Ishikawa (cell line): Measurements from ENCODE around the gene HBB.

Source experiments
- CEBPB ChIP-seq: IDR thresholded peaks from 2 replicates; pipeline ENCODE4 v1.6.1; 2012
- CREB1 ChIP-seq: IDR thresholded peaks from 2 replicates; pipeline ENCODE4 v1.6.1; 2012; ENCODE audit warnings: low read depth
- EGR1 ChIP-seq: IDR thresholded peaks from 2 replicates; pipeline ENCODE4 v1.6.1; 2012
- EP300 ChIP-seq: IDR thresholded peaks from 2 replicates; pipeline ENCODE4 v1.6.1; 2012; ENCODE audit warnings: borderline replicate concordance
- FOXM1 ChIP-seq: IDR thresholded peaks from 2 replicates; pipeline ENCODE4 v1.6.1; 2012; ENCODE audit warnings: low read depth, borderline replicate concordance
- NFIC ChIP-seq: IDR thresholded peaks from 2 replicates; pipeline ENCODE4 v1.6.1; 2012
- RAD21 ChIP-seq: IDR thresholded peaks from 2 replicates; pipeline ENCODE4 v1.6.1; 2012; ENCODE audit warnings: low read depth
- TAF1 ChIP-seq: IDR thresholded peaks from 2 replicates; pipeline ENCODE4 v1.6.1; 2012; ENCODE audit warnings: low read depth, mild to moderate bottlenecking
- TCF12 ChIP-seq: IDR thresholded peaks from 2 replicates; pipeline ENCODE4 v1.6.1; 2012; ENCODE audit warnings: low read depth
- TEAD4 ChIP-seq: IDR thresholded peaks from 2 replicates; pipeline ENCODE4 v1.6.1; 2012
- YY1 ChIP-seq: IDR thresholded peaks from 2 replicates; pipeline ENCODE4 v1.6.1; 2012; ENCODE audit warnings: low read depth
- ZBTB7A ChIP-seq: IDR thresholded peaks from 2 replicates; pipeline ENCODE4 v1.6.1; 2012; ENCODE audit warnings: low read depth
- TF ChIP-seq, protein P1 (sequence below): IDR thresholded peaks from 2 replicates; pipeline ENCODE4 v1.6.1; 2012
- TF ChIP-seq, protein P2 (sequence below): IDR thresholded peaks from 2 replicates; pipeline ENCODE4 v1.6.1; 2012; ENCODE audit warnings: low read depth, mild to moderate bottlenecking
- TF ChIP-seq, protein P3 (sequence below): IDR thresholded peaks from 2 replicates; pipeline ENCODE4 v1.6.1; 2012

The HBB gene

DNA sequence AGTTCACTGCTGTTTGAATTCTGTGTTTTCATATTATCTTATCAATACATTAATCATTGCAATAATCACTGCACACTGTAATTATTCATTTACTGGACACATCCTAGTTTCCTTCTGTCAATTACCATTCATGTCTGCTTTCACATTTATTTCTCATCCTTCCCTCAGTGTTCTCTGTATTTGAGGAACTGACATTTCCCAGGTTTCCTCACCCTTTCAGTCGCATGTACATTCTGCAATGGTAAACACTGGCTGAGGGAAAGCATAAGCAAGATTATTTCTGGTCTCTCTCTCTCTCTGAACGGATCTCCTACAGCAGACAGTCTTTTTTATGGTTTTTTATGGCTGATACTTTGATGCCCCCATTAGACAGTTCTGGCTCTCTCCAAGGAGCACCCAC lies 11.6 kb upstream of the HBB start:
- TF ChIP-seq YY1 (no peak), TCF12 (no peak), CEBPB (no peak), RAD21 (no peak), TEAD4 (no peak), NFIC (no peak), EP300 (no peak), FOXM1 (no peak), TAF1 (no peak), ZBTB7A (no peak), EGR1 (no peak), CREB1 (no peak)
- TF ChIP-seq, protein P1, sequence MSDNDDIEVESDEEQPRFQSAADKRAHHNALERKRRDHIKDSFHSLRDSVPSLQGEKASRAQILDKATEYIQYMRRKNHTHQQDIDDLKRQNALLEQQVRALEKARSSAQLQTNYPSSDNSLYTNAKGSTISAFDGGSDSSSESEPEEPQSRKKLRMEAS, result no peak
- TF ChIP-seq, protein P2, sequence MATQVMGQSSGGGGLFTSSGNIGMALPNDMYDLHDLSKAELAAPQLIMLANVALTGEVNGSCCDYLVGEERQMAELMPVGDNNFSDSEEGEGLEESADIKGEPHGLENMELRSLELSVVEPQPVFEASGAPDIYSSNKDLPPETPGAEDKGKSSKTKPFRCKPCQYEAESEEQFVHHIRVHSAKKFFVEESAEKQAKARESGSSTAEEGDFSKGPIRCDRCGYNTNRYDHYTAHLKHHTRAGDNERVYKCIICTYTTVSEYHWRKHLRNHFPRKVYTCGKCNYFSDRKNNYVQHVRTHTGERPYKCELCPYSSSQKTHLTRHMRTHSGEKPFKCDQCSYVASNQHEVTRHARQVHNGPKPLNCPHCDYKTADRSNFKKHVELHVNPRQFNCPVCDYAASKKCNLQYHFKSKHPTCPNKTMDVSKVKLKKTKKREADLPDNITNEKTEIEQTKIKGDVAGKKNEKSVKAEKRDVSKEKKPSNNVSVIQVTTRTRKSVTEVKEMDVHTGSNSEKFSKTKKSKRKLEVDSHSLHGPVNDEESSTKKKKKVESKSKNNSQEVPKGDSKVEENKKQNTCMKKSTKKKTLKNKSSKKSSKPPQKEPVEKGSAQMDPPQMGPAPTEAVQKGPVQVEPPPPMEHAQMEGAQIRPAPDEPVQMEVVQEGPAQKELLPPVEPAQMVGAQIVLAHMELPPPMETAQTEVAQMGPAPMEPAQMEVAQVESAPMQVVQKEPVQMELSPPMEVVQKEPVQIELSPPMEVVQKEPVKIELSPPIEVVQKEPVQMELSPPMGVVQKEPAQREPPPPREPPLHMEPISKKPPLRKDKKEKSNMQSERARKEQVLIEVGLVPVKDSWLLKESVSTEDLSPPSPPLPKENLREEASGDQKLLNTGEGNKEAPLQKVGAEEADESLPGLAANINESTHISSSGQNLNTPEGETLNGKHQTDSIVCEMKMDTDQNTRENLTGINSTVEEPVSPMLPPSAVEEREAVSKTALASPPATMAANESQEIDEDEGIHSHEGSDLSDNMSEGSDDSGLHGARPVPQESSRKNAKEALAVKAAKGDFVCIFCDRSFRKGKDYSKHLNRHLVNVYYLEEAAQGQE, result no peak
- TF ChIP-seq, protein P3, sequence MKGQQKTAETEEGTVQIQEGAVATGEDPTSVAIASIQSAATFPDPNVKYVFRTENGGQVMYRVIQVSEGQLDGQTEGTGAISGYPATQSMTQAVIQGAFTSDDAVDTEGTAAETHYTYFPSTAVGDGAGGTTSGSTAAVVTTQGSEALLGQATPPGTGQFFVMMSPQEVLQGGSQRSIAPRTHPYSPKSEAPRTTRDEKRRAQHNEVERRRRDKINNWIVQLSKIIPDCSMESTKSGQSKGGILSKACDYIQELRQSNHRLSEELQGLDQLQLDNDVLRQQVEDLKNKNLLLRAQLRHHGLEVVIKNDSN, result no peak

DNA sequence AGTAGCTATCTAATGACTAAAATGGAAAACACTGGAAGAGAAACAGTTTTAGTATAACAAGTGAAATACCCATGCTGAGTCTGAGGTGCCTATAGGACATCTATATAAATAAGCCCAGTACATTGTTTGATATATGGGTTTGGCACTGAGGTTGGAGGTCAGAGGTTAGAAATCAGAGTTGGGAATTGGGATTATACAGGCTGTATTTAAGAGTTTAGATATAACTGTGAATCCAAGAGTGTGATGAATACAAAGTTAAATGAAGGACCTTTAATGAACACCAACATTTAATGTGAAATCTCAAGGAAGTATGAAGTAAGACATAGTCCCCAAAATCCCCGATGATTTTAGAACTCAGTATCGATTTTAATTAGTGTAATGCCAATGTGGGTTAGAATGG lies 10.5 kb upstream of the HBB start:
- TF ChIP-seq RAD21 (no peak), TAF1 (no peak)

DNA sequence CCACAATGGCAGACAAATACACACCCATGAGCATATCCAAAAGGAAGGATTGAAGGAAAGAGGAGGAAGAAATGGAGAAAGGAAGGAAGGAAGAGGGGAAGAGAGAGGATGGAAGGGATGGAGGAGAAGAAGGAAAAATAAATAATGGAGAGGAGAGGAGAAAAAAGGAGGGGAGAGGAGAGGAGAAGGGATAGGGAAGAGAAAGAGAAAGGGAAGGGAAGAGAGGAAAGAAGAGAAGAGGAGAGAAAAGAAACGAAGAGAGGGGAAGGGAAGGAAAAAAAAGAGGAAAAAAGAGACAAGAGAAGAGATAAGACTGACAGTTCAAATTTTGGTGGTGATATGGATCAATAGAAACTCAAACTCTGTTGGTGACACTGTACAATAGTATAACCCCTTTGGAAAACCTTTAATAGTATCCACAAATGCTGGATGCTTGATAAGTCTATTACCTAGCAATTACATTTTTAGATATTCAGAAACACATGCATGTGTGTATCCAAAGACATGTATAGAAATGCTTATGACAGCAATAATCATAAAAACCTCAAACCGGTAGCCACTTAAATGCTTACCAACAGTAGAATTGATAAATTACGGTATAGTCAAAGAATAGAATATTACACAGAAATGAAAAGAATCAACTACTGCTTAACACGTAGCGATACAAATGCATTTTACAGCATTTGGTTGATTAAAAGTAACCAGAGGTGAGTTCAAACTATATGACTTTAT lies 8.7 kb upstream of the HBB start:
- no peak for TF ChIP-seq ZBTB7A
- TF ChIP-seq YY1, result no peak
- no peak for TF ChIP-seq CREB1
- no peak for TF ChIP-seq EGR1
- TF ChIP-seq NFIC, result no peak
- no peak for TF ChIP-seq TEAD4
- no peak for TF ChIP-seq EP300
- no peak for TF ChIP-seq RAD21
- no peak for TF ChIP-seq CEBPB
- TF ChIP-seq FOXM1, result no peak
- TF ChIP-seq TCF12, result no peak
- TF ChIP-seq, protein P1, result no peak
- TF ChIP-seq TAF1, result no peak
- TF ChIP-seq, protein P3, result no peak
- TF ChIP-seq, protein P2, result no peak

DNA sequence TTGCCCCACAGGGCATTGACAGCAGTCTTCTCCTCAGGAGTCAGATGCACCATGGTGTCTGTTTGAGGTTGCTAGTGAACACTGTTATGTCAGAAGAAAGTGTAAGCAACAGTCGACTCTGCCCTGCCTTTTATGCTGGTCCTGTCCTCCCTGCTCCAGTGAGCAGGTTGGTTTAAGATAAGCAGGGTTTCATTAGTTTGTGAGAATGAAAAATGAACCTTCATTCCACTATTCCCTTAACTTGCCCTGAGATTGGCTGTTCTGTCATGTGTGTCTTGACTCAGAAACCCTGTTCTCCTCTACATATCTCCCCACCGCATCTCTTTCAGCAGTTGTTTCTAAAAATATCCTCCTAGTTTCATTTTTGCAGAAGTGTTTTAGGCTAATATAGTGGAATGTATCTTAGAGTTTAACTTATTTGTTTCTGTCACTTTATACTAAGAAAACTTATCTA lies 7.5 kb upstream of the HBB start, which contains the start of gene HBD:
HBD (minus strand) TSS at position 103 of the 454 bp plus-strand sequence; CDS start at position 53, 50 bp downstream.
- TF ChIP-seq CREB1 (no peak), EP300 (no peak), RAD21 (no peak), ZBTB7A (no peak), NFIC (no peak), YY1 (no peak), TCF12 (no peak)
- TF ChIP-seq, protein P1, result no peak
- TF ChIP-seq, protein P2, result no peak
